Calu3 (cell line): ENCODE results near the gene STOX2. TPM values are rescaled to one million over a fixed set of nuclear protein-coding genes. Genes with fewer than 3 reads are reported as not detected.

Experiments
- BruUV-seq: library from RNA; stranded (reverse); fragments of 400-500 nt; replicated peaks from 2 replicates; lab custom pipeline; 2021; lab: Mats Ljungman, UMichigan
- CTCF ChIA-PET: fragments of 300-600 bp; sonication (Branson Sonifier 250); formaldehyde crosslinking; loops from one replicate; lab custom pipeline; 2022; ENCODE audit warnings: antibody characterized with exemption; lab: Charles Lee
- DNase-seq: peaks from one replicate; pipeline ENCODE4 v3.0.0; 2022
- H3K27ac Mint-ChIP-seq: one replicate; pipeline ENCODE4 v1.8.0; 2022; ENCODE audit warnings: mixed read lengths; ENCODE audit not compliant: unreplicated experiment
- H3K27me3 Mint-ChIP-seq: one replicate; pipeline ENCODE4 v1.8.0; 2022; ENCODE audit warnings: mixed read lengths; ENCODE audit not compliant: unreplicated experiment
- H3K36me3 Mint-ChIP-seq: one replicate; pipeline ENCODE4 v1.8.0; 2022; ENCODE audit warnings: mild to moderate bottlenecking, moderate library complexity, mixed read lengths; ENCODE audit not compliant: insufficient read depth, unreplicated experiment
- H3K4me1 Mint-ChIP-seq: one replicate; pipeline ENCODE4 v1.8.0; 2022; ENCODE audit warnings: mild to moderate bottlenecking, low read depth, mixed read lengths; ENCODE audit not compliant: unreplicated experiment
- H3K4me3 Mint-ChIP-seq: one replicate; pipeline ENCODE4 v1.8.0; 2022; ENCODE audit warnings: mild to moderate bottlenecking, low read depth, moderate library complexity, mixed read lengths; ENCODE audit not compliant: unreplicated experiment
- H3K9me3 Mint-ChIP-seq: one replicate; pipeline ENCODE4 v1.8.0; 2022; ENCODE audit warnings: low read depth, mixed read lengths; ENCODE audit not compliant: unreplicated experiment
- CTCF ChIP-seq: fragments of 200-600 bp; IDR thresholded peaks from one replicate; pipeline ENCODE4 v1.8.0; 2022; ENCODE audit warnings: antibody characterized with exemption; ENCODE audit not compliant: unreplicated experiment
- intact Hi-C: fragments of 100-400 bp; cut with micrococcal nuclease; formaldehyde crosslinking; loops from one replicate; pipeline ENCODE4 v1.10.0; 2022; ENCODE audit not compliant: unreplicated experiment
- total RNA-seq: library from RNA; stranded (reverse); gene quantifications from 2 replicates; pipeline ENCODE4 v1.2.3, GENCODE V29; 2022

Gene STOX2
- total RNA-seq, 1 experiment from 2014 or later, result 10.0 TPM

- DNase-seq, result no peak
- BruUV-seq, result no TSS peak
- Mint-ChIP-seq H3K9me3 (no peaks in the 10 kb centered on the region), H3K27me3 (peaks cover 15% of the 10 kb centered on the region), H3K4me1 (peaks cover 24% of the 10 kb centered on the region), H3K36me3 (no peaks in the 10 kb centered on the region), H3K27ac (no peak overlapping the region), H3K4me3 (no peak overlapping the region)
- CTCF ChIA-PET, result no interaction called here
- intact Hi-C loops, result no loop called here
- TF ChIP-seq CTCF, result no peak
These were observed 157.7 kb downstream of the STOX2 start for GRCh38 chr4:184062769-184063168.

- Mint-ChIP-seq H3K27ac (no peak overlapping the region), H3K4me3 (no peak overlapping the region), H3K4me1 (peaks cover 24% of the 10 kb centered on the region), H3K27me3 (no peaks in the 10 kb centered on the region), H3K36me3 (no peaks in the 10 kb centered on the region), H3K9me3 (no peaks in the 10 kb centered on the region)
- CTCF ChIA-PET, result no interaction called here
- TF ChIP-seq CTCF, result no peak
- intact Hi-C loops, result no loop called here
- DNase-seq, result peak; percentile 62
- BruUV-seq, result no TSS peak
These were observed 159.8 kb downstream of the STOX2 start for GRCh38 chr4:184064877-184065276.

GRCh38 chr4:184066584-184067300 is 161.6 kb downstream of the STOX2 start:
- no peaks in the 10 kb centered on the region for H3K9me3 Mint-ChIP-seq
- BruUV-seq, result no TSS peak
- CTCF ChIA-PET, result no interaction called here
- no peak for TF ChIP-seq CTCF
- H3K4me1 Mint-ChIP-seq, result peaks cover 24% of the 10 kb centered on the region
- H3K27me3 Mint-ChIP-seq, result no peaks in the 10 kb centered on the region
- intact Hi-C loops, result no loop called here
- no peak for DNase-seq
- H3K36me3 Mint-ChIP-seq, result no peaks in the 10 kb centered on the region
- H3K27ac Mint-ChIP-seq, result no peak overlapping the region
- no peak overlapping the region for H3K4me3 Mint-ChIP-seq

- no peak for DNase-seq
- CTCF ChIA-PET, result no interaction called here
- intact Hi-C loops, result no loop called here
- BruUV-seq, result no TSS peak
- Mint-ChIP-seq H3K27ac (no peak overlapping the region), H3K27me3 (no peaks in the 10 kb centered on the region), H3K36me3 (no peaks in the 10 kb centered on the region), H3K4me1 (peaks cover 24% of the 10 kb centered on the region), H3K4me3 (no peak overlapping the region), H3K9me3 (no peaks in the 10 kb centered on the region)
- TF ChIP-seq CTCF, result no peak
These were observed 162.9 kb downstream of the STOX2 start for GRCh38 chr4:184067931-184068554.

Other genes with a start within 250 kb of the STOX2 start
- gene RWDD4, start 246.1 kb upstream of the STOX2 start, total RNA-seq, result 13.0 and 15.9 TPM in 2 replicates
- 20.0 and 21.5 TPM in 2 replicates for gene TRAPPC11, start 246.0 kb upstream of the STOX2 start, total RNA-seq